ENCODE data around the gene PRPS1L1. TPM values are rescaled to one million over a fixed set of nuclear protein-coding genes. Genes with fewer than 3 reads are reported as not detected.

PRPS1L1 gene
- total RNA-seq, 1 donor from 2014 or later: not detected

GRCh38 chr7:17998692-17999091, 29.0 kb downstream of the PRPS1L1 start:
- H3K27ac ChIP-seq: no peak overlapping the region
- TF ChIP-seq POLR2AphosphoS5 (IDR thresholded peaks at IDR 0.05; ENCODE audit: insufficient read depth in 1 of 2, low read depth in 1 of 2): no peak
- TF ChIP-seq POLR2A (IDR thresholded peaks at IDR 0.05): no peak
- no peak for TF ChIP-seq CTCF (IDR thresholded peaks at IDR 0.05)

GRCh38 chr7:17996442-17997223, 31.0 kb downstream of the PRPS1L1 start:
- DNase-seq (ENCODE audit: extremely low spot score in 2 of 2): no peak
- no peaks in the 10 kb centered on the region for H3K36me3 ChIP-seq
- TF ChIP-seq POLR2AphosphoS5 (IDR thresholded peaks at IDR 0.05; ENCODE audit: insufficient read depth in 1 of 2, low read depth in 1 of 2): no peak
- no peak for TF ChIP-seq POLR2A (IDR thresholded peaks at IDR 0.05)
- no peak for TF ChIP-seq CTCF (IDR thresholded peaks at IDR 0.05)
- no peak overlapping the region for H3K4me3 ChIP-seq
- no peaks in the 10 kb centered on the region for H3K4me1 ChIP-seq
- no peaks in the 10 kb centered on the region for H3K9me3 ChIP-seq
- no peaks in the 10 kb centered on the region for H3K27me3 ChIP-seq
- intact Hi-C loops (cut with DNase I): no loop called here
- H3K27ac ChIP-seq: no peak overlapping the region

More at GRCh38 chr7:17998692-17999091, 29.0 kb downstream of the PRPS1L1 start:
- Histone ChIP-seq H3K4me3 (no peak overlapping the region), H3K4me1 (no peaks in the 10 kb centered on the region), H3K27me3 (no peaks in the 10 kb centered on the region), H3K36me3 (no peaks in the 10 kb centered on the region), H3K9me3 (no peaks in the 10 kb centered on the region)
- no peak for DNase-seq (ENCODE audit: extremely low spot score in 2 of 2)
- intact Hi-C loops (cut with DNase I): no loop called here

GRCh38 chr7:17996040-17996439, 31.6 kb downstream of the PRPS1L1 start:
- no peak for DNase-seq (ENCODE audit: extremely low spot score in 2 of 2)
- intact Hi-C loops (cut with DNase I): no loop called here
- H3K27me3 ChIP-seq: no peaks in the 10 kb centered on the region

GRCh38 chr7:17994079-17994850, 33.4 kb downstream of the PRPS1L1 start:
- no peaks in the 10 kb centered on the region for H3K27me3 ChIP-seq
- intact Hi-C loops (cut with DNase I): no loop called here
- no peak overlapping the region for H3K27ac ChIP-seq
- H3K9me3 ChIP-seq: no peaks in the 10 kb centered on the region
- no peaks in the 10 kb centered on the region for H3K36me3 ChIP-seq
- DNase-seq (ENCODE audit: extremely low spot score in 2 of 2): no peak
- H3K4me3 ChIP-seq: no peak overlapping the region
- no peak for TF ChIP-seq POLR2A (IDR thresholded peaks at IDR 0.05)
- TF ChIP-seq CTCF (IDR thresholded peaks at IDR 0.05): no peak
- no peak for TF ChIP-seq POLR2AphosphoS5 (IDR thresholded peaks at IDR 0.05; ENCODE audit: insufficient read depth in 1 of 2, low read depth in 1 of 2)
- no peaks in the 10 kb centered on the region for H3K4me1 ChIP-seq

More at GRCh38 chr7:17996040-17996439, 31.6 kb downstream of the PRPS1L1 start:
- no peaks in the 10 kb centered on the region for H3K36me3 ChIP-seq
- no peak overlapping the region for H3K27ac ChIP-seq
- no peaks in the 10 kb centered on the region for H3K9me3 ChIP-seq
- no peak for TF ChIP-seq CTCF (IDR thresholded peaks at IDR 0.05)
- TF ChIP-seq POLR2A (IDR thresholded peaks at IDR 0.05): no peak
- no peak for TF ChIP-seq POLR2AphosphoS5 (IDR thresholded peaks at IDR 0.05; ENCODE audit: insufficient read depth in 1 of 2, low read depth in 1 of 2)
- H3K4me1 ChIP-seq: no peaks in the 10 kb centered on the region
- H3K4me3 ChIP-seq: no peak overlapping the region

All from vagina (tissue), 2 donors.